HG03575 (cell line): ENCODE data around the gene EXTL1.
"Not testable (repeated sequence)": the region's sequence is repeated elsewhere in the genome, so short reads cannot be mapped to it uniquely, and the experiment has no call there.

ENCODE experiments used
- ATAC-seq: cut with Tn5 transposase; IDR thresholded peaks from one replicate; pipeline ENCODE4 v1.9.1; 2021; ENCODE audit not compliant: unreplicated experiment, insufficient number of reproducible peaks, low FRiP score; ENCODE audit errors: extremely low read depth

EXTL1 gene, protein sequence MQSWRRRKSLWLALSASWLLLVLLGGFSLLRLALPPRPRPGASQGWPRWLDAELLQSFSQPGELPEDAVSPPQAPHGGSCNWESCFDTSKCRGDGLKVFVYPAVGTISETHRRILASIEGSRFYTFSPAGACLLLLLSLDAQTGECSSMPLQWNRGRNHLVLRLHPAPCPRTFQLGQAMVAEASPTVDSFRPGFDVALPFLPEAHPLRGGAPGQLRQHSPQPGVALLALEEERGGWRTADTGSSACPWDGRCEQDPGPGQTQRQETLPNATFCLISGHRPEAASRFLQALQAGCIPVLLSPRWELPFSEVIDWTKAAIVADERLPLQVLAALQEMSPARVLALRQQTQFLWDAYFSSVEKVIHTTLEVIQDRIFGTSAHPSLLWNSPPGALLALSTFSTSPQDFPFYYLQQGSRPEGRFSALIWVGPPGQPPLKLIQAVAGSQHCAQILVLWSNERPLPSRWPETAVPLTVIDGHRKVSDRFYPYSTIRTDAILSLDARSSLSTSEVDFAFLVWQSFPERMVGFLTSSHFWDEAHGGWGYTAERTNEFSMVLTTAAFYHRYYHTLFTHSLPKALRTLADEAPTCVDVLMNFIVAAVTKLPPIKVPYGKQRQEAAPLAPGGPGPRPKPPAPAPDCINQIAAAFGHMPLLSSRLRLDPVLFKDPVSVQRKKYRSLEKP

GRCh38 chr1:26021647-26022403, at the start of gene EXTL1:
EXTL1 (plus strand) TSS chr1:26021775; CDS start chr1:26022647, 872 bp downstream.
- no peak for ATAC-seq

DNA sequence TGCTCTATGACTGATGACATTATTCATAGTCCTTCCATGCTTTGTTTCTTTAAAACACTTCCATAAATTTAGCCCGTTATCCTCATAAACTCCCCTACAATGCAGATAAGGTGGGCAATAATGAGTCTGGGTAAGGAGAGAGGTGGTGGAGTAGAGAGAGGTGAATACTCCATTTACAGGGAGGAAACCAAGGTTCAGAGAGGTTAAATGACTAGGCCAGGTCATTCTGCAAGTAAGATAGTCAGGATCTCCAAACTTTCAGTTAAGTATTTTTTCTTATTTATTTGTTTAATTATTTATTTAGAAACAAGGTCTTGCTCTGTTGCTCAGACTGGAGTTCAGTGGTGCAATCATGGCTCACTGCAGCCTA, 49.8 kb upstream of the EXTL1 start:
- no peak for ATAC-seq

DNA sequence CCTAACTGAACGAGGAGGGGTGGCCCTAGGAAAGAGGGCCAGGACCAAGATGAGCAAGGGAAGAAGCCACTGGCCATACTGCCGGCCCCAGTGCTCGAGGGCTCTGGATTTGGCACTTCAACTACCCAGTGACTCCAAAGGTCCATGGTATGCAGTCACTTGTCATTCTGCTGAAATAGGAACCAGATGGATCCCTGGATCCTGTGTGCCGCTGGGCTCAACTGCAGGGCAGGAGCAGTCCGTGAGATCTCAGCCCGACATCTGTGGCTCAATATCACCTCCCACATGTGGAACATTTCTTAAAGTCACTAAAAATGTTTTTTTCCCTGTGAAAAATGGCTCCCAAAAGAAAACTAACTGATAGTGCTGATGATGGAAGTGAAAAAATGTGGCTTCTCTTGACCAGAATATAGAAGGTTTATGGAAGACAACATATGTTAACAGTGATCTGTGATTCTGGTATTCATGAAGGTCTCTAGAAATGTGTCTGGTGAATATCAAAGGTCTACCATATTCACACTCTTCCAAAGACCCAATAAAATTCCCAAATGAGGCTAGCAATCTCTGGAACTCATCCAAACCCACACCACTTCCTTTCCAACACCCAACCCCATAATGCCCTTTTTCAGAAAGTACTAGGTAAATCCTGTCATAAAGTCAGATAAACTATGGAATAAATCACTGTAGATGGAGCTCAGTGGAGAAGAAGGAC, 47.8 kb upstream of the EXTL1 start:
- ATAC-seq, result no peak

DNA sequence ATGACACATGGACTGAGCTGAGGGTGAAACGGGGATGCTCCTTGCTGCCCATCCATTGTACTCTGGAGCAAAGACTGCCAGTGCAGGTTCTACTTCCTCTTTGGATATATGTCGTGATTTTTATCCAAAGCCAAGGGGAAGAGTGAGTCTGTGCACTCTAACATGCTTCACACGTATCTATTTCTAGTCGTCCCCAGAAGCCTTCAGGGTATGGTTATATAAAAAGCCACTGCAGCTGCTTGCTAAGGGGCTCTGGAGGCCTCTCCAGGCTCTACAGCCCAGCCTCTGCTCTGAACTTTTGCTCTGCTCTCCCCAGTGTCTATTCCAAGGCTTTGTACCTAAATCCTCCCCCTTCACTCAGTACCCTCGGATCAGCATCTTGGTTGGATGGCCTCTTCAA, 43.8 kb upstream of the EXTL1 start:
- ATAC-seq, result no peak

GRCh38 chr1:25978403-25978802, 43.2 kb upstream of the EXTL1 start:
- no peak for ATAC-seq

DNA sequence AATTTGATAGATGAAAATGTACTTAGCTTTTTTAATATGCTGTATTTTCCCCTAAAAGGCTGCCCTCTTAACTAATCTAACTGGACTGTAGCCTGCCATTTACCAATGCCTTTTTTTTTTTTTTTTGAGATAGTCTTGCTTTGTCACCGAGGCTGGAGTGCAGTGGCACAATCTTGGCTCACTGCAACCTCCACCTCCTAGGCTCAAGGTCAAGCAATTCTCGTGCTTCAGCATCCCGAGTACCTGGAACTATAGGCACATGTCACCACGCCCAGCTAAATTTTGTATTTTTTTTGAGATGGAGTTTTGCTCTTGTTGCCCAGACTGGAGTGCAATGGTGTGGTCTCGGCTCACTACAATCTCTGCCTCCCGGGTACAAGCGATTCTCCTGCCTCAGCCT, 42.4 kb upstream of the EXTL1 start:
- ATAC-seq, result no peak

GRCh38 chr1:25985171-25985570, 36.4 kb upstream of the EXTL1 start:
- no peak for ATAC-seq

DNA sequence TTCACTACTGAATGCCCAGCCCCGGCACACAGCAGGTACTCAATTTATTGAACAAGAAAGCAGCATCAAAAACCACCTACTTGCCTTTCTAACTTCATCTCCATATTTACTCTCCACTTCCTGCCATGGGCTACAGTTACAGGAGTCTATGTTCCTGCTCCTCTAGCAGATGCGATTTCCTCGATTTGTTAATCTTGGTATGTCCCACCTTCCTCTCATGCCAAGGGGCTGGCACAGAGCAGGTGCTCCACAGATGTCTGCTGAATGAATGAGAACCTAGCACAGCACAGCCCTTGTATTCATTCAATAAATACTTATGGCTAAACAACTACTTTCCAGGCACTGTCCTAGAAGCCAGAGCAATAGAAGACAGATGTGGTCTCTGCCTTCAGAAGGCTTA, 35.9 kb upstream of the EXTL1 start:
- no peak for ATAC-seq

DNA sequence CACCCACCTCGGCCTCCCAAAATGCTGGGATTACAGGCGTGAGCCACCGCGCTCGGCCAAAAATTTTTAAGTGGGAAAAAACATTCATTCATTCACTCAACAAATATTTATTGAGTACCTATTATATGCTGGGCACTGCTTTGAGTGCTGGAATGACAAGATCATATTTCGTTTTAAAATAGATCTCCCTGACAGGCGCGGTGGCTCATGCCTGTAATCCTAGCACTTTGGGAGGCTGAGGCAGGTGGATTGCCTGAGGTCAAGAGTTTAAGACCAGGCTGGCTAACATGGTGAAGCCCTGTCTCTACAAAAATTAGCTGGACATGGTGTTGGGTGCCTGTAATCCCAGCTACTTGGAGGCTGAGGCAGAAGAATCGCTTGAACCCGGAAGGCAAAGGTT, 34.8 kb upstream of the EXTL1 start:
- not testable (repeated sequence) for ATAC-seq

- no peak for ATAC-seq
Measured at GRCh38 chr1:25987951-25988350, 33.6 kb upstream of the EXTL1 start.

DNA sequence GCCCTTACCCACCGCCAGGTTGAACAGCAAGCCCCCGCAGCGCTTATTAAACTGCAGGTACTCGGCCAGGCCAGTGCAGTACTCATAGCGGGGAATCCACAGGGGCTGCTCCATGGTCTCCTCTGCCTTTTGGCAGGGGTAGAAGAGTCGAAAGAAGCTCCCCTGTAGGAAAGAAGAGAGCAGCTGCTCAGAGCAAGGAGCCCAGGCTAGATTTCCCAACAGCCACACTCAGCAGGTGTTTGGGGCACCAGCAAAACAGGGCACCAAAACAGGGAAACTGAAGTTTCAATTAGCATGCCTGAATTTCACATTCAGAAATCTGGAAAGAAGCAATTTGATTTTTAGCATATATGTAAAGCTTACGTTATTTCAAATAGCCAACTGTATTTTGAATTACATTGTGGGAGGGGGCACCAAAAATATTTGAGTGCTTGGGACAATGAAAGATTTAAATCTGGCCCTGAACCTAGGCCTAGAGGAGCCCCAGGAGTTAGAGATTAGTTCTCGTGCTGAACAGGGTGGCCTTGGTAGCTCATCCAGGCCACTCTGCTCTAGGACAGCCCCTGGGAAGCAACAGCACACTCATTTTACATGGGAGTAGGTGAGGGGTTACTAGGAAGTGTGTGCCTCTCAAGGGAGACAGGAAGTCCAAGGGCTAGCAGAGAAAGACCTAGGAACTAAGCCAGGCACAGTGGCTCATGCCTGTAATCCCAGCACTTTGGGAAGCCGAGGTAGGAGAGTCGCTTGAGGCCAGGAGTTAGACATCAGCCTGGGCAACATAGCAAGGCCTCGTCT, 31.9 kb upstream of the EXTL1 start:
- no peak for ATAC-seq

GRCh38 chr1:25990251-25990650, 31.3 kb upstream of the EXTL1 start:
- no peak for ATAC-seq

DNA sequence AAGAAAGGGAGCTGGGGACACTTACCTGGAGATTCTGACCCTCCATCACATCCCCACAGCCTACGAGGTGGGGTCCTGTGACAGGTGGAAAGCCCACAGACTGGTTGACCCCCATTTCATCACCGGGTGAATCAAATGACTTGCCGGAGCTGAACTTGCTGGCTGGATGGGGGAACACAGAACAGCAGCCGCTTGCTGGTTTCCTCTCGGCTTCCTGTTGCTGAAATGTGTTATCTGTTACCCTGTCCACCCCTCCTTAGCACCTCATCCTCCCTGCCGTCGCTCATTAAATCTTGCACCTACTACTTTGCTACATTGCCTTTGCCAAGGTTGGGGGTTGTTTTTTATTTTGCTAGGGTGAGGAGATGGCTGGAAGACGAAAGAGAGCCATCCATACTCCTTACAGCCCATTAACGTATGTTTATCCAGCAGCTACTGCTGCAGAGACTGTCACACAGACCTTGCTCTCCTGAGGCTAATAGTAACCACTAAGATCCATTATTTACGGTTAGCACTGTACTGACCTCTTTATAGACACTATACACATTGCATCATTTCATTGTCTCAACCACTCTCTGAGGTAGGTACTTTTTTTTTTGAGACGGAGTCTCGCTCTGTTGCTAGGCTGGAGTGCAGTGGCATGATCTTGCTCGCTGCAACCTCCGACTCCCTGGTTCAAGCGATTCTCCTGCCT, 30.7 kb upstream of the EXTL1 start:
- no peak for ATAC-seq

GRCh38 chr1:25991937-25992688, 29.5 kb upstream of the EXTL1 start:
- no peak for ATAC-seq

- ATAC-seq, result no peak
Measured at GRCh38 chr1:25992689-25993171, 28.8 kb upstream of the EXTL1 start.

- ATAC-seq, result no peak
Measured at GRCh38 chr1:25993197-25993951, 28.2 kb upstream of the EXTL1 start.
